Right ventricle myocardium inferior (tissue), 1 donor: Measurements from ENCODE around the gene PRR20A. TPM values are rescaled to one million over a fixed set of nuclear protein-coding genes. Genes with fewer than 3 reads are reported as not detected.
"Not testable (repeated sequence)": the region's sequence is repeated elsewhere in the genome, so short reads cannot be mapped to it uniquely, and the experiment has no call there.

Experiments
- ATAC-seq: fragments of 200-7000 bp; cut with Tn5 transposase; one replicate; pipeline ENCODE4 v1.9.1; 2020; ENCODE audit warnings: mild to moderate bottlenecking, moderate library complexity
- DNase-seq: peaks from one replicate; pipeline ENCODE4 v3.0.0; 2021; ENCODE audit errors: missing footprints
- intact Hi-C: fragments of 100-400 bp; cut with DNase I; formaldehyde crosslinking; loops from one replicate; pipeline ENCODE4 v1.11.0; 2022
- long read RNA-seq: library from polyadenylated mRNA; unstranded; transcript quantifications from one replicate; pipeline ENCODE4 v2.0.0, GENCODE V29; 2021
- total RNA-seq: library from RNA; stranded (reverse); fragmentation: NEBNext Ultra II Directional; extraction: Animal tissue kit (Norgen Biotek cat#: 25700); gene quantifications from one replicate; pipeline ENCODE4 v1.2.1, GENCODE V29; 2021
- donor health status: DM: no; HTN: yes; CAD: no; lungs with severe emphysema.

The PRR20A gene
- not detected for total RNA-seq
- long read RNA-seq, result 0 reads

GRCh38 chr13:57140235-57140968, at the start of gene PRR20A:
Gene PRR20A, plus strand, starts transcription at chr13:57140918. Its CDS starts 387 bp downstream, at chr13:57141305.
- DNase-seq, intact Hi-C loops: not testable (repeated sequence)

GRCh38 chr13:57114945-57115344, 25.8 kb upstream of the PRR20A start:
- DNase-seq (no peak), ATAC-seq (no peak)
- intact Hi-C loops, result no loop called here

More at GRCh38 chr13:57140235-57140968, at the start of gene PRR20A:
- ATAC-seq, result not testable (repeated sequence)

- intact Hi-C loops, result no loop called here
- ATAC-seq (peak; percentile 96), DNase-seq (no peak)
These were observed 17.0 kb upstream of the PRR20A start for GRCh38 chr13:57123681-57124080.

- intact Hi-C loops, result no loop called here
These were observed 11.8 kb upstream of the PRR20A start for GRCh38 chr13:57128909-57129308.

GRCh38 chr13:57136093-57136492, 4.6 kb upstream of the PRR20A start:
- no peak for ATAC-seq
- intact Hi-C loops, result no loop called here
- DNase-seq, result no peak

More at GRCh38 chr13:57128909-57129308, 11.8 kb upstream of the PRR20A start:
- DNase-seq (no peak), ATAC-seq (no peak)

GRCh38 chr13:57137585-57137984, 3.1 kb upstream of the PRR20A start:
- ATAC-seq (no peak), DNase-seq (no peak)
- intact Hi-C loops, result no loop called here

- intact Hi-C loops, result no loop called here
- DNase-seq (no peak), ATAC-seq (no peak)
These were observed 1.7 kb upstream of the PRR20A start for GRCh38 chr13:57138988-57139387.

GRCh38 chr13:57139781-57140180, 937 bp upstream of the PRR20A start:
- ATAC-seq, intact Hi-C loops, DNase-seq: not testable (repeated sequence)

GRCh38 chr13:57147188-57147587, 6.5 kb downstream of the PRR20A start, which contains the start of gene PRR20B:
Gene PRR20B, plus strand, starts transcription at chr13:57147488. Its CDS starts 387 bp downstream, at chr13:57147875.
- ATAC-seq, DNase-seq, intact Hi-C loops: not testable (repeated sequence)

GRCh38 chr13:57148106-57148505, 7.4 kb downstream of the PRR20A start:
- DNase-seq, result peak; percentile 27
- ATAC-seq, intact Hi-C loops: not testable (repeated sequence)

GRCh38 chr13:57153761-57154160, 13.0 kb downstream of the PRR20A start, which contains the start of gene PRR20C:
Gene PRR20C, plus strand, starts transcription at chr13:57154061. Its CDS starts 387 bp downstream, at chr13:57154448.
- intact Hi-C loops, ATAC-seq: not testable (repeated sequence)

GRCh38 chr13:57160332-57160731, 19.6 kb downstream of the PRR20A start, which contains the start of gene PRR20D:
Gene PRR20D, plus strand, starts transcription at chr13:57160632. Its CDS starts 387 bp downstream, at chr13:57161019.
- ATAC-seq, intact Hi-C loops: not testable (repeated sequence)

More at GRCh38 chr13:57153761-57154160, 13.0 kb downstream of the PRR20A start, which contains the start of gene PRR20C:
- not testable (repeated sequence) for DNase-seq

GRCh38 chr13:57166897-57167296, 26.2 kb downstream of the PRR20A start, which contains the start of gene PRR20E:
Gene PRR20E, plus strand, starts transcription at chr13:57167197. Its CDS starts 387 bp downstream, at chr13:57167584.
- ATAC-seq, DNase-seq, intact Hi-C loops: not testable (repeated sequence)

More at GRCh38 chr13:57160332-57160731, 19.6 kb downstream of the PRR20A start, which contains the start of gene PRR20D:
- not testable (repeated sequence) for DNase-seq

GRCh38 chr13:57191667-57192066, 50.9 kb downstream of the PRR20A start:
- DNase-seq (no peak), ATAC-seq (no peak)
- intact Hi-C loops, result no loop called here

Other genes with a start within 250 kb of the PRR20A start
- not detected for gene PRR20B, start 6.6 kb downstream of the PRR20A start, total RNA-seq
- not detected for gene PRR20C, start 13.1 kb downstream of the PRR20A start, total RNA-seq
- not detected for gene PRR20D, start 19.7 kb downstream of the PRR20A start, total RNA-seq
- not detected for gene PRR20E, start 26.3 kb downstream of the PRR20A start, total RNA-seq